Osteoblast (primary cell): ENCODE data around the gene GSPT1. TPM values are rescaled to one million over a fixed set of nuclear protein-coding genes. Genes with fewer than 3 reads are reported as not detected.

Experiments used
- DNase-seq: peaks from one replicate; pipeline ENCODE4 v3.0.0; 2011; ENCODE audit warnings: low spot score, mixed read lengths; ENCODE audit not compliant: insufficient read length; ENCODE audit errors: missing footprints
- H2AFZ ChIP-seq: 2 replicates; pipeline ENCODE4 v1.6.0; 2011; ENCODE audit warnings: mild to moderate bottlenecking, low read length
- H3K27ac ChIP-seq: 2 replicates; pipeline ENCODE4 v1.5.1; 2011; ENCODE audit warnings: mild to moderate bottlenecking, low read depth, low read length, moderate library complexity
- H3K27me3 ChIP-seq: 2 replicates; pipeline ENCODE4 v1.6.0; 2012; ENCODE audit warnings: mild to moderate bottlenecking, control low read depth, inconsistent platforms, low read length, moderate library complexity; ENCODE audit not compliant: insufficient read depth
- H3K36me3 ChIP-seq: 2 replicates; pipeline ENCODE4 v1.5.1; 2011; ENCODE audit warnings: mild to moderate bottlenecking, low read length, control low read depth, moderate library complexity; ENCODE audit not compliant: insufficient read depth
- H3K4me1 ChIP-seq: 2 replicates; pipeline ENCODE4 v1.5.1; 2011; ENCODE audit warnings: mild to moderate bottlenecking, low read length, control low read depth, moderate library complexity; ENCODE audit not compliant: insufficient read depth
- H3K4me2 ChIP-seq: 2 replicates; pipeline ENCODE4 v1.6.0; 2011; ENCODE audit warnings: mild to moderate bottlenecking, low read length; ENCODE audit not compliant: insufficient read depth
- H3K4me3 ChIP-seq: fragments of 200-600 bp; sonication (generic); 3 replicates; pipeline ENCODE4 v1.5.1; 2012; ENCODE audit warnings: mild to moderate bottlenecking, low read length, inconsistent platforms; ENCODE audit not compliant: insufficient read depth
- H3K79me2 ChIP-seq: 2 replicates; pipeline ENCODE4 v1.6.0; 2012; ENCODE audit warnings: mild to moderate bottlenecking, low read length, control low read depth, inconsistent platforms; ENCODE audit not compliant: insufficient read depth
- H3K9me3 ChIP-seq: 2 replicates; pipeline ENCODE4 v1.5.1; 2011; ENCODE audit warnings: low read depth, low read length, control low read depth
- H4K20me1 ChIP-seq: 2 replicates; pipeline ENCODE4 v1.6.0; 2012; ENCODE audit warnings: mild to moderate bottlenecking, low read length, control low read depth; ENCODE audit not compliant: insufficient read depth
- CTCF ChIP-seq: IDR thresholded peaks from 2 replicates; pipeline ENCODE4 v1.5.1; 2011; ENCODE audit warnings: mild to moderate bottlenecking, low read depth, low read length, moderate library complexity; ENCODE audit errors: extremely low read depth
- total RNA-seq: library from RNA; depleted of rRNA; stranded (reverse); fragments of >200 nt; gene quantifications from 2 replicates; pipeline ENCODE4 v1.2.3, GENCODE V29; 2012

Gene GSPT1
- total RNA-seq, 1 donor: 109 TPM

- Histone ChIP-seq H3K36me3 (peaks cover 48% of the 10 kb centered on the region), H3K9me3 (no peaks in the 10 kb centered on the region), H3K4me2 (no peak overlapping the region), H3K27ac (no peak overlapping the region), H3K4me3 (no peak overlapping the region), H3K4me1 (peaks cover 16% of the 10 kb centered on the region), H2AFZ (no peak overlapping the region), H4K20me1 (peaks cover 15% of the 10 kb centered on the region), H3K79me2 (peaks cover 55% of the 10 kb centered on the region), H3K27me3 (no peaks in the 10 kb centered on the region)
- no peak for TF ChIP-seq CTCF
- DNase-seq: no peak
Observed at GRCh38 chr16:11892761-11893160, 23.0 kb downstream of the GSPT1 start.

- Histone ChIP-seq H4K20me1 (peaks cover 9% of the 10 kb centered on the region), H3K4me1 (no peaks in the 10 kb centered on the region), H3K36me3 (peaks cover 70% of the 10 kb centered on the region), H3K4me3 (no peak overlapping the region), H3K79me2 (peaks cover 46% of the 10 kb centered on the region), H3K4me2 (no peak overlapping the region), H3K27me3 (no peaks in the 10 kb centered on the region), H3K27ac (no peak overlapping the region), H3K9me3 (no peaks in the 10 kb centered on the region), H2AFZ (no peak overlapping the region)
- no peak for TF ChIP-seq CTCF
- DNase-seq: no peak
Observed at GRCh38 chr16:11890231-11890965, 25.4 kb downstream of the GSPT1 start.

- H3K4me3 ChIP-seq: no peak overlapping the region
- TF ChIP-seq CTCF: no peak
- no peaks in the 10 kb centered on the region for H3K9me3 ChIP-seq
- no peak for DNase-seq
- peaks cover 33% of the 10 kb centered on the region for H3K79me2 ChIP-seq
- H4K20me1 ChIP-seq: peaks cover 2% of the 10 kb centered on the region
- no peaks in the 10 kb centered on the region for H3K4me1 ChIP-seq
- H2AFZ ChIP-seq: no peak overlapping the region
- H3K4me2 ChIP-seq: no peak overlapping the region
- no peak overlapping the region for H3K27ac ChIP-seq
- no peaks in the 10 kb centered on the region for H3K27me3 ChIP-seq
- peaks cover 72% of the 10 kb centered on the region for H3K36me3 ChIP-seq
Observed at GRCh38 chr16:11886881-11887280, 28.9 kb downstream of the GSPT1 start.

GRCh38 chr16:11884035-11884434 lies 31.7 kb downstream of the GSPT1 start:
- no peaks in the 10 kb centered on the region for H3K9me3 ChIP-seq
- no peak for DNase-seq
- H3K36me3 ChIP-seq: peaks cover 86% of the 10 kb centered on the region
- no peaks in the 10 kb centered on the region for H3K4me1 ChIP-seq
- H2AFZ ChIP-seq: no peak overlapping the region
- no peak overlapping the region for H3K27ac ChIP-seq
- peaks cover 2% of the 10 kb centered on the region for H4K20me1 ChIP-seq
- H3K27me3 ChIP-seq: no peaks in the 10 kb centered on the region
- H3K4me2 ChIP-seq: no peak overlapping the region
- peaks cover 41% of the 10 kb centered on the region for H3K79me2 ChIP-seq
- no peak for TF ChIP-seq CTCF
- no peak overlapping the region for H3K4me3 ChIP-seq
